Upper lobe of left lung (tissue), 6 donors: ENCODE results near the gene PPP1R3F. TPM values are rescaled to one million over a fixed set of nuclear protein-coding genes. Genes with fewer than 3 reads are reported as not detected.

ENCODE experiments used
- ATAC-seq, 2 donors: fragments of 200-7000 bp; cut with Tn5 transposase; one replicate each; pipeline ENCODE4 v1.9.1; 2022; ENCODE audit warnings: mild to moderate bottlenecking in 2 of 2, moderate library complexity in 2 of 2; ENCODE audit not compliant: low FRiP score in 2 of 2
- DNase-seq, 2 donors: peaks; one replicate each; pipeline ENCODE4 v3.0.0-alpha.2; 2019 to 2020
- H3K27ac ChIP-seq, 4 donors: fragments of 200-600 bp; sonication (generic); one replicate each; pipeline ENCODE4 v1.5.1; 2016 to 2019
- H3K27me3 ChIP-seq, 4 donors: fragments of 200-600 bp; sonication (generic); one replicate each; pipeline ENCODE4 v1.5.1; 2017 to 2019
- H3K36me3 ChIP-seq, 4 donors: fragments of 200-600 bp; sonication (generic); one replicate each; pipeline ENCODE4 v1.5.1; 2016 to 2019
- H3K4me1 ChIP-seq, 4 donors: fragments of 200-600 bp; sonication (generic); one replicate each; pipeline ENCODE4 v1.5.1; 2018 to 2019
- H3K4me3 ChIP-seq, 4 donors: fragments of 200-600 bp; sonication (generic); one replicate each; pipeline ENCODE4 v1.5.1; 2017 to 2019; ENCODE audit warnings: mild to moderate bottlenecking in 2 of 4, moderate library complexity in 1 of 4
- H3K9me3 ChIP-seq, 4 donors: fragments of 200-600 bp; sonication (generic); one replicate each; pipeline ENCODE4 v1.5.1; 2018 to 2019
- CTCF ChIP-seq, 6 experiments: fragments of 450-650 bp in 4 of 6; fragments of 200-600 bp in 2 of 6; sonication (generic) in 2 of 6; IDR thresholded peaks; one replicate each; pipeline ENCODE4 v1.5.1; 2016 to 2019; ENCODE audit warnings: antibody characterized with exemption in 6 of 6
- EP300 ChIP-seq, 4 donors: sonication (generic); formaldehyde crosslinking; IDR thresholded peaks; one replicate each; pipeline ENCODE4 v1.5.1; 2017; ENCODE audit warnings: antibody characterized with exemption in 4 of 4, control low read depth in 2 of 4
- POLR2A ChIP-seq, 4 donors: fragments of 450-650 bp; IDR thresholded peaks; one replicate each; pipeline ENCODE4 v1.5.1; 2016 to 2017; ENCODE audit warnings: antibody characterized with exemption in 4 of 4, mild to moderate bottlenecking in 2 of 4
- POLR2AphosphoS5 ChIP-seq, 2 donors: sonication (generic); formaldehyde crosslinking; IDR thresholded peaks; one replicate each; pipeline ENCODE4 v1.5.1; 2017; ENCODE audit warnings: antibody characterized with exemption in 2 of 2
- WGBS, 2 donors: methylation state at CpG; one replicate each; pipeline ENCODE4 v1.1.5; 2017 to 2018; 5-methylcytosine and 5-hydroxymethylcytosine counted together
- total RNA-seq, 6 donors: library from RNA; depleted of rRNA in 4 of 6; stranded (reverse); fragments of >200 nt in 4 of 6; gene quantifications; one replicate each; pipeline versions ENCODE4 v1.1.0 to v1.2.1, GENCODE V29; 2016 to 2021
- donor health status: DM: no; HTN: no; CAD: no; lungs with moderate emphysema.
- donor health status: DM: no; HTN: yes; CAD: no; lungs with severe emphysema.

The PPP1R3F gene
- total RNA-seq, 6 donors from 2014 or later = 3.3 to 14.9 (median 7.1) TPM

DNA sequence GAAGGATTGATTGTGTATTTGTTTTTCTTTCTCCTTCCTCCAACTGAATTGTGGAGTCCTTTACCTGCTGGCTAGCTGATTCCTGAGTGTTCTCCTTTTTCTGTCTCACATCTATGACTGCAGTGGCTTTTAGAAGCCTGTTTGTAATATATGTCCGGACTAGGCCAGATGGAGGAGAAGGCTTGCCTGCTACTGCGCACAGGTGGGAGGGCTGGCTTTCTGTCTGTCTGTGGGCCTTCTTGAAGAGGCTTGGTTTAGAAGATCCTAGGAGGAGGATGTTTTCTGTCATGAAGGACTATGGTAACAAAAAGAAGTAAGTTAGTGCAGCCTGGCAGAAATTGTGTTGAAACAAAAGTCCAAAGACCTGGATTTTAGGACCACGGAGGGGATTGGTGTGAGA lies 8.5 kb downstream of the PPP1R3F start:
- Histone ChIP-seq H3K27me3 (no peaks in the 10 kb centered on the region), H3K4me3 (no peak overlapping the region), H3K4me1 (peaks cover 0 to under 1% (median 0%) of the 10 kb centered on the region in 4 donors), H3K36me3 (no peaks in the 10 kb centered on the region), H3K27ac (no peak overlapping the region), H3K9me3 (no peaks in the 10 kb centered on the region)
- ATAC-seq (no peak), DNase-seq (no peak)
- no peak for TF ChIP-seq POLR2A (IDR thresholded peaks at IDR 0.05)
- TF ChIP-seq EP300 (IDR thresholded peaks at IDR 0.05) = no peak
- WGBS, 2 donors = 88 to 90% methylated on average over 3 of the region's 3 CpGs

GRCh38 chrX:49282647-49283011 lies 13.0 kb downstream of the PPP1R3F start:
- Histone ChIP-seq H3K9me3 (no peaks in the 10 kb centered on the region), H3K4me3 (no peak overlapping the region), H3K27me3 (peaks cover 0 to 3% (median 0%) of the 10 kb centered on the region in 4 donors), H3K4me1 (no peaks in the 10 kb centered on the region), H3K27ac (no peak overlapping the region), H3K36me3 (no peaks in the 10 kb centered on the region)
- 52 to 56% methylated on average over 9 to 11 of the region's 11 CpGs for WGBS, 2 donors
- ATAC-seq = peak in 1 of 2 donors; percentile 36
- no peak for DNase-seq
- no peak for TF ChIP-seq POLR2AphosphoS5 (IDR thresholded peaks at IDR 0.05)

DNA sequence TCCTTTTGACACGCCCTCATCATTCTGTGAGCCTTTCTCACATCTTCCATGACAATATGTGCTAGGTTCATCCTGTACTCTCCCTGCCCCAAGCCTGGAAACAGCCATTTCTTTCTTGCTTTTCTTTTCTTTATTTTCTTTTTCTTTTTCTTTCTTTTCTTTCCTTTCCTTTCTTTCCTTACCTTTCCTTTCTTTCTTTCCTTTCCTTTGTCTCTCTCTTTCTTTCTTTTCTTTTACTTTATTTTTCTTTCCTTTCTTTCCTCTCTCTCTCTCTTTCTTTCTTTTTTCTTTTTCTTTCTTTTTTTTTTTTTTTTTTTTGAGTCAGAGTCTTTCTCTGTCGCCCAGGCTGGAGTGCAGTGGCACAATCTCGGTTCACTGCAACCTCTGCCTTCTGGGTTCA lies 14.6 kb downstream of the PPP1R3F start:
- H3K4me3 ChIP-seq = no peak overlapping the region
- H3K9me3 ChIP-seq = no peaks in the 10 kb centered on the region
- DNase-seq = no peak
- no peak for TF ChIP-seq CTCF (IDR thresholded peaks at IDR 0.05)
- no peak for TF ChIP-seq POLR2A (IDR thresholded peaks at IDR 0.05)
- TF ChIP-seq POLR2AphosphoS5 (IDR thresholded peaks at IDR 0.05) = no peak
- no peak for TF ChIP-seq EP300 (IDR thresholded peaks at IDR 0.05)
- H3K27me3 ChIP-seq = peaks cover 0 to 3% (median 0%) of the 10 kb centered on the region in 4 donors
- H3K27ac ChIP-seq = no peak overlapping the region
- 85 to 86% methylated on average over 3 of the region's 3 CpGs for whole genome bisulfite sequencing, 2 donors
- H3K4me1 ChIP-seq = no peaks in the 10 kb centered on the region
- no peak for ATAC-seq
- H3K36me3 ChIP-seq = no peaks in the 10 kb centered on the region

GRCh38 chrX:49286136-49286535 lies 16.5 kb downstream of the PPP1R3F start:
- no peaks in the 10 kb centered on the region for H3K36me3 ChIP-seq
- H3K4me3 ChIP-seq = no peak overlapping the region
- WGBS, 2 donors = 84 to 100% methylated on average over 1 to 11 of the region's 18 CpGs
- H3K27ac ChIP-seq = no peak overlapping the region
- H3K4me1 ChIP-seq = no peaks in the 10 kb centered on the region
- TF ChIP-seq CTCF (IDR thresholded peaks at IDR 0.05) (no peak), POLR2A (IDR thresholded peaks at IDR 0.05) (no peak), POLR2AphosphoS5 (IDR thresholded peaks at IDR 0.05) (no peak), EP300 (IDR thresholded peaks at IDR 0.05) (no peak)
- H3K27me3 ChIP-seq = peaks cover 0 to 3% (median 0%) of the 10 kb centered on the region in 4 donors
- no peak for ATAC-seq
- no peak for DNase-seq
- H3K9me3 ChIP-seq = no peaks in the 10 kb centered on the region

DNA sequence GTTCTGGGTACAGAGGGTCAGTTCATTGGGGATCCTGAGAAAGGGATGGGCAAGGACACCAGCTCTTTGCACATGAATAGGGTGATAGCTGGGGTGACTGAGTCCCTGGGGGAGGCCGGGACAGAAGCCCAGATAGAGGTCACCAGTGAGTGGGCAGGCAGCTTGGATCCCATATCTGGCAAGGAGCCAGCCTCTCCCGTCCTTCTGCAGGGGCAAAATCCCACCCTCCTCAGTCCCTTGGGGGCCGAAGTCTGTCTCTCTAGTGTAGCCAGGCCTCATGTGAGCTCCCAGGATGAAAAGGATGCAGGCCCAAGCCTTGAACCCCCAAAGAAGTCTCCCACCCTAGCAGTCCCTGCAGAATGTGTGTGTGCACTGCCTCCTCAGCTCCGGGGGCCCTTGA lies 17.0 kb downstream of the PPP1R3F start:
- no peak for TF ChIP-seq POLR2A (IDR thresholded peaks at IDR 0.05)
- no peak for TF ChIP-seq POLR2AphosphoS5 (IDR thresholded peaks at IDR 0.05)
- no peak for TF ChIP-seq CTCF (IDR thresholded peaks at IDR 0.05)
- no peak for TF ChIP-seq EP300 (IDR thresholded peaks at IDR 0.05)
- no peaks in the 10 kb centered on the region for H3K36me3 ChIP-seq
- no peak overlapping the region for H3K27ac ChIP-seq
- DNase-seq (no peak), ATAC-seq (no peak)
- no peaks in the 10 kb centered on the region for H3K4me1 ChIP-seq
- WGBS, 2 donors = 78% methylated on average over 4 of the region's 4 CpGs; no CpG with 5 or more reads in 1 of the 2 donors
- no peaks in the 10 kb centered on the region for H3K9me3 ChIP-seq
- no peak overlapping the region for H3K4me3 ChIP-seq
- peaks cover 0 to 3% (median 0%) of the 10 kb centered on the region in 4 donors for H3K27me3 ChIP-seq

- no peak overlapping the region for H3K4me3 ChIP-seq
- ATAC-seq (no peak), DNase-seq (no peak)
- H3K27ac ChIP-seq = no peak overlapping the region
- no peaks in the 10 kb centered on the region for H3K9me3 ChIP-seq
- WGBS, 2 donors = 71 to 83% methylated on average over 1 of the region's 1 CpG
- H3K27me3 ChIP-seq = peaks cover 0 to 3% (median 0%) of the 10 kb centered on the region in 4 donors
- TF ChIP-seq CTCF (IDR thresholded peaks at IDR 0.05) (no peak), EP300 (IDR thresholded peaks at IDR 0.05) (no peak), POLR2AphosphoS5 (IDR thresholded peaks at IDR 0.05) (no peak), POLR2A (IDR thresholded peaks at IDR 0.05) (no peak)
- no peaks in the 10 kb centered on the region for H3K36me3 ChIP-seq
- no peaks in the 10 kb centered on the region for H3K4me1 ChIP-seq
These were observed 18.1 kb downstream of the PPP1R3F start for GRCh38 chrX:49287665-49288064.
